Prostate gland (tissue), 2 donors: ENCODE data around the gene SLCO4A1. TPM values are rescaled to one million over a fixed set of nuclear protein-coding genes. Genes with fewer than 3 reads are reported as not detected.

ENCODE experiments used
- DNase-seq: peaks from one replicate; pipeline ENCODE4 v3.0.0-alpha.2; 2019; ENCODE audit warnings: low spot score
- H3K27ac ChIP-seq, 2 donors: fragments of 200-600 bp; sonication (generic); 2 replicates each; pipeline ENCODE4 v1.5.1; 2017 to 2019
- H3K27me3 ChIP-seq: fragments of 200-600 bp; sonication (generic); replicated peaks from 2 replicates; pipeline ENCODE4 v1.5.1; 2019; ENCODE audit not compliant: insufficient read depth
- H3K36me3 ChIP-seq, 2 donors: fragments of 200-600 bp; sonication (generic); 1 replicate in 1 of 2; 2 replicates in 1 of 2; pipeline versions ENCODE4 v1.5.1 to v1.8.1; 2017 to 2019
- H3K4me1 ChIP-seq: fragments of 200-600 bp; sonication (generic); replicated peaks from 2 replicates; pipeline ENCODE4 v1.5.1; 2019
- H3K4me3 ChIP-seq, 2 donors: fragments of 200-600 bp; sonication (generic); 2 replicates each; pipeline ENCODE4 v1.5.1; 2017 to 2019
- H3K9me3 ChIP-seq: fragments of 200-600 bp; sonication (generic); 2 replicates; pipeline ENCODE4 v1.5.1; 2017
- CTCF ChIP-seq, 4 experiments: fragments of 200-600 bp in 2 of 4; fragments of 450-650 bp in 2 of 4; sonication (generic) in 2 of 4; IDR thresholded peaks; 1 replicate in 3 of 4; 2 replicates in 1 of 4; pipeline ENCODE4 v1.5.1; 2016 to 2019; ENCODE audit warnings: antibody characterized with exemption in 4 of 4, mild to moderate bottlenecking in 2 of 4, moderate library complexity in 2 of 4
- POLR2A ChIP-seq: fragments of 450-650 bp; IDR thresholded peaks from one replicate; pipeline ENCODE4 v1.6.1; 2016; ENCODE audit warnings: antibody characterized with exemption, mild to moderate bottlenecking
- POLR2AphosphoS5 ChIP-seq: sonication (generic); formaldehyde crosslinking; IDR thresholded peaks from one replicate; pipeline ENCODE4 v1.6.1; 2017; ENCODE audit warnings: antibody characterized with exemption
- WGBS: methylation state at CpG from one replicate; pipeline ENCODE4 v1.1.5; 2018; 5-methylcytosine and 5-hydroxymethylcytosine counted together
- intact Hi-C: fragments of 100-400 bp; cut with DNase I; formaldehyde crosslinking; loops from one replicate; pipeline ENCODE4 v1.14.2; 2022
- total RNA-seq, 2 donors: library from RNA; depleted of rRNA; stranded (reverse); fragments of >200 nt; gene quantifications; one replicate each; pipeline ENCODE4 v1.1.0, GENCODE V29; 2016

The SLCO4A1 gene
- total RNA-seq, 2 donors from 2014 or later = 4.5 to 12.3 TPM

- TF ChIP-seq POLR2A = no peak
- no peak for TF ChIP-seq CTCF (IDR thresholded peaks at IDR 0.05)
- no peak for TF ChIP-seq POLR2AphosphoS5
- Histone ChIP-seq H3K4me3 (no peak overlapping the region), H3K4me1 (no peaks in the 10 kb centered on the region), H3K27ac (no peak overlapping the region), H3K9me3 (no peaks in the 10 kb centered on the region), H3K36me3 (no peaks in the 10 kb centered on the region), H3K27me3 (no peaks in the 10 kb centered on the region)
- peak; percentile 32 for DNase-seq
- intact Hi-C loops = loop anchor here (5.0 kb wide), 1 partner anchor 96 kb away; no protein-coding TSS in a partner anchor
- WGBS = 25% methylated on average over 19 of the region's 27 CpGs
Observed at GRCh38 chr20:62685781-62686555, 43.7 kb downstream of the SLCO4A1 start.

GRCh38 chr20:62686869-62687830, 44.8 kb downstream of the SLCO4A1 start:
- Histone ChIP-seq H3K36me3 (no peaks in the 10 kb centered on the region), H3K4me1 (no peaks in the 10 kb centered on the region), H3K27ac (no peak overlapping the region), H3K4me3 (no peak overlapping the region), H3K27me3 (no peaks in the 10 kb centered on the region), H3K9me3 (no peaks in the 10 kb centered on the region)
- no peak for DNase-seq
- 84% methylated on average over 31 of the region's 37 CpGs for WGBS
- no peak for TF ChIP-seq CTCF (IDR thresholded peaks at IDR 0.05)
- no peak for TF ChIP-seq POLR2AphosphoS5
- intact Hi-C loops = loop anchor here (5.0 kb wide), 1 partner anchor 95 kb away; no protein-coding TSS in a partner anchor

GRCh38 chr20:62688083-62688482, 45.8 kb downstream of the SLCO4A1 start:
- no peak for DNase-seq
- no peaks in the 10 kb centered on the region for H3K9me3 ChIP-seq
- H3K4me3 ChIP-seq = no peak overlapping the region
- H3K36me3 ChIP-seq = no peaks in the 10 kb centered on the region
- peaks cover 2% of the 10 kb centered on the region for H3K27me3 ChIP-seq
- WGBS = 94% methylated on average over 11 of the region's 11 CpGs
- H3K27ac ChIP-seq = no peak overlapping the region
- intact Hi-C loops = loop anchor here (5.0 kb wide), 1 partner anchor 94 kb away; no protein-coding TSS in a partner anchor
- TF ChIP-seq CTCF (IDR thresholded peaks at IDR 0.05) (no peak), POLR2A (no peak), POLR2AphosphoS5 (no peak)
- H3K4me1 ChIP-seq = no peaks in the 10 kb centered on the region

- WGBS = 66% methylated on average over 28 of the region's 29 CpGs
- no peak overlapping the region for H3K27ac ChIP-seq
- no peaks in the 10 kb centered on the region for H3K4me1 ChIP-seq
- no peaks in the 10 kb centered on the region for H3K9me3 ChIP-seq
- TF ChIP-seq POLR2A (no peak), CTCF (IDR thresholded peaks at IDR 0.05) (peak in 1 of 4 experiments; percentile 28), POLR2AphosphoS5 (no peak)
- no peaks in the 10 kb centered on the region for H3K36me3 ChIP-seq
- H3K27me3 ChIP-seq = peaks cover 2% of the 10 kb centered on the region
- DNase-seq = no peak
- H3K4me3 ChIP-seq = no peak overlapping the region
- intact Hi-C loops = loop anchor here (5.0 kb wide), 1 partner anchor 93 kb away; no protein-coding TSS in a partner anchor
Observed at GRCh38 chr20:62688855-62689460, 46.7 kb downstream of the SLCO4A1 start.
